GM12891 (cell line): ENCODE results near the gene CAP2.

Experiments
- POLR2A ChIP-seq: IDR thresholded peaks from 2 replicates; pipeline ENCODE4 v1.6.1; 2011; ENCODE audit warnings: low read depth, low read length, control low read depth
- POLR2AphosphoS5 ChIP-seq: IDR thresholded peaks from 2 replicates; pipeline ENCODE4 v1.6.1; 2011; ENCODE audit warnings: low read depth, low read length, control low read depth

DNA sequence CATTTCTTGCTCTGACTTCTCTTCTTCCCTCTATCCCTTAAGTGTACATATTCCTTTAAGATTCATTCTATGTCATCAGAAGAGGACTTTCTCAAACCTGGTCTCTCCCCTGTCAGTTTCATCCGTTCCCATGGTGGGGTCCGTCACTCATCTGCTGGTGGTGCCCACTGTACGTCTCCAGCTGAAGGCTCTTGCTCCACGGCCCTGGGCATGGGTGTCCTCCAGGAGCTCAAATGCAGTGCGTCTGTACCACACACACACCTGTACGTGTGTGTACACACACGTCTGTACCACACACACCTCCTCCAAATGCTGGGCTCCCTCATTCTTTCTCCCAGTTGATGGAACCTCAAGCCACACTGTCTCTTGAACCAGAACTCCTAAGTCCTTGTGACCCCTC is 85.6 kb downstream of the CAP2 start:
- no peak for TF ChIP-seq POLR2A
- TF ChIP-seq POLR2AphosphoS5 = no peak
